Adrenal gland (tissue), 12 donors: Measurements from ENCODE around the gene BBS5. TPM values are rescaled to one million over a fixed set of nuclear protein-coding genes. Genes with fewer than 3 reads are reported as not detected.
"Not testable (repeated sequence)": the region's sequence is repeated elsewhere in the genome, so short reads cannot be mapped to it uniquely, and the experiment has no call there.

Experiments
- DNase-seq, 7 donors: peaks; one replicate each; pipeline ENCODE4 v3.0.0-alpha.2; 2019 to 2020
- H3K27ac ChIP-seq, 5 donors: fragments of 200-600 bp; sonication (generic) in 4 of 5; 1 replicate in 3 of 5; 2 replicates in 2 of 5; pipeline versions ENCODE4 v1.5.1 to v1.8.0; 2016 to 2020; ENCODE audit warnings: mild to moderate bottlenecking in 1 of 5
- H3K27me3 ChIP-seq: fragments of 200-600 bp; 2 replicates; pipeline ENCODE4 v1.8.0; 2021
- H3K36me3 ChIP-seq, 2 donors: fragments of 200-600 bp; replicated peaks in 1 of 2; 1 replicate in 1 of 2; 2 replicates in 1 of 2; pipeline versions ENCODE4 v1.5.1 to v1.8.0; 2018 to 2022
- H3K4me1 ChIP-seq, 2 donors: fragments of 200-600 bp; replicated peaks in 1 of 2; 1 replicate in 1 of 2; 2 replicates in 1 of 2; pipeline versions ENCODE4 v1.5.1 to v1.8.0; 2018 to 2021
- H3K4me3 ChIP-seq, 4 donors: fragments of 200-600 bp; sonication (generic) in 3 of 4; one replicate each; pipeline ENCODE4 v1.5.1; 2016 to 2018
- H3K9me3 ChIP-seq, 3 donors: fragments of 200-600 bp; sonication (generic) in 1 of 3; replicated peaks in 1 of 3; 1 replicate in 2 of 3; 2 replicates in 1 of 3; pipeline versions ENCODE4 v1.5.1 to v1.8.0; 2016 to 2021
- POLR2A ChIP-seq, 2 donors: fragments of 450-650 bp; IDR thresholded peaks; one replicate each; pipeline ENCODE4 v1.6.1; 2017; ENCODE audit warnings: antibody characterized with exemption in 2 of 2, mild to moderate bottlenecking in 2 of 2, moderate library complexity in 1 of 2
- WGBS, 4 donors: extraction: QIAGEN DNeasy Blood & Tissue Kit in 2 of 4; methylation state at CpG; one replicate each; pipeline versions ENCODE4 v1.1.5 to v1.1.7; 2013 to 2017; 5-methylcytosine and 5-hydroxymethylcytosine counted together
- intact Hi-C, 2 donors: fragments of 100-400 bp; cut with DNase I; formaldehyde crosslinking; loops; one replicate each; pipeline versions ENCODE4 v1.14.1 to v1.15.0; 2022 to 2023
- polyA plus RNA-seq, 3 donors: library from polyadenylated mRNA; stranded (reverse); fragments of 200-250 nt in 2 of 3; fragments of 350-450 nt in 1 of 3; fragmentation: Illumina TruSeq in 1 of 3; extraction: RNeasy Lipid Tissue Mini Kit (QIAGEN cat#74804) in 1 of 3; gene quantifications; one replicate each; pipeline ENCODE4 v1.2.3, GENCODE V29; 2013 to 2014
- total RNA-seq, 9 donors: library from RNA; depleted of rRNA in 4 of 9; stranded (reverse); fragments of >200 nt in 4 of 9; fragments of 120-200 nt in 1 of 9; fragmentation: NEBNext Ultra II Directional in 1 of 9; extraction: Animal tissue kit (Norgen Biotek cat#: 25700) in 1 of 9; gene quantifications; one replicate each; pipeline versions ENCODE4 v1.1.0 to v1.2.4, GENCODE V29; 2013 to 2023
- TF ChIP-seq, protein P1 (sequence below), 6 experiments: fragments of 450-650 bp in 4 of 6; fragments of 200-600 bp in 2 of 6; sonication (generic) in 1 of 6; IDR thresholded peaks; 1 replicate in 5 of 6; 2 replicates in 1 of 6; pipeline versions ENCODE4 v1.5.1 to v1.8.0; 2016 to 2021; ENCODE audit warnings: antibody characterized with exemption in 6 of 6, mild to moderate bottlenecking in 2 of 6, moderate library complexity in 1 of 6
- donor health status: healthy with polysubstance abuse.
- donor health status: Bipolar disorder and iron deficiency.
- donor health status: DM: yes; HTN: yes; CAD: no.
- donor health status: DM: no; HTN: no; CAD: no.
- donor health status: DM: no; HTN: no; CAD: no.
- donor health status: DM: yes; HTN: yes; CAD: no.

BBS5 gene
- total and polyA plus RNA-seq, 12 donors: 3.6 to 15.7 (median 10.6) TPM

- H3K4me3 ChIP-seq: no peak overlapping the region
- H3K27me3 ChIP-seq: no peaks in the 10 kb centered on the region
- H3K36me3 ChIP-seq: no peaks in the 10 kb centered on the region
- no peaks in the 10 kb centered on the region for H3K9me3 ChIP-seq
- DNase-seq: no peak
- intact Hi-C loops: no loop called here
- H3K4me1 ChIP-seq: no peaks in the 10 kb centered on the region
- H3K27ac ChIP-seq: no peak overlapping the region
- no peak for TF ChIP-seq POLR2A (IDR thresholded peaks at IDR 0.05)
- TF ChIP-seq, protein P1, sequence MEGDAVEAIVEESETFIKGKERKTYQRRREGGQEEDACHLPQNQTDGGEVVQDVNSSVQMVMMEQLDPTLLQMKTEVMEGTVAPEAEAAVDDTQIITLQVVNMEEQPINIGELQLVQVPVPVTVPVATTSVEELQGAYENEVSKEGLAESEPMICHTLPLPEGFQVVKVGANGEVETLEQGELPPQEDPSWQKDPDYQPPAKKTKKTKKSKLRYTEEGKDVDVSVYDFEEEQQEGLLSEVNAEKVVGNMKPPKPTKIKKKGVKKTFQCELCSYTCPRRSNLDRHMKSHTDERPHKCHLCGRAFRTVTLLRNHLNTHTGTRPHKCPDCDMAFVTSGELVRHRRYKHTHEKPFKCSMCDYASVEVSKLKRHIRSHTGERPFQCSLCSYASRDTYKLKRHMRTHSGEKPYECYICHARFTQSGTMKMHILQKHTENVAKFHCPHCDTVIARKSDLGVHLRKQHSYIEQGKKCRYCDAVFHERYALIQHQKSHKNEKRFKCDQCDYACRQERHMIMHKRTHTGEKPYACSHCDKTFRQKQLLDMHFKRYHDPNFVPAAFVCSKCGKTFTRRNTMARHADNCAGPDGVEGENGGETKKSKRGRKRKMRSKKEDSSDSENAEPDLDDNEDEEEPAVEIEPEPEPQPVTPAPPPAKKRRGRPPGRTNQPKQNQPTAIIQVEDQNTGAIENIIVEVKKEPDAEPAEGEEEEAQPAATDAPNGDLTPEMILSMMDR (IDR thresholded peaks at IDR 0.05): peak; percentile 6 to 52 (median 36)
Measured at GRCh38 chr2:169452080-169452479, 27.2 kb upstream of the BBS5 start.

DNA sequence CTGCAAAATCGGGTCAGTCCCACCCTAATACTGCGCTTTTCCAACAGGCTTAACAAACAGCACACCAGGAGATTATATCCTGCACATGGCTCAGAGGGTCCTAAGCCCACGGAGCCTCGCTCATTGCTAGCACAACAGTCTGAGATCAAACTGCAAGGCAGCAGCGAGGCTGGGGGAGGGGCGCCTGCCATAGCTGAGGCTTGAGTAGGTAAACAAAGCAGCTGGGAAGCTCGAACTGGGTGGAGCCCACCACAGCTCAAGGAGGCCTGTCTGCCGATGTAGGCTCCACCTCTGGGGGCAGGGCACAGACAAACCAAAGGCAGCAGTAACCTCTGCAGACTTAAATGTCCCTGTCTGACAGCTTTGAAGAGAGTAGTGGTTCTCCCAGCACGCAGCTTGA is 26.2 kb upstream of the BBS5 start:
- H3K27me3 ChIP-seq, intact Hi-C loops, H3K36me3 ChIP-seq, DNase-seq, H3K27ac ChIP-seq, H3K4me1 ChIP-seq, H3K9me3 ChIP-seq, H3K4me3 ChIP-seq: not testable (repeated sequence)
- 74 to 88% (median 81%) methylated on average over 2 to 9 of the region's 9 CpGs for WGBS, 4 donors

- H3K27me3 ChIP-seq: no peaks in the 10 kb centered on the region
- WGBS, 4 donors: 73 to 82% (median 80%) methylated on average over 1 of the region's 1 CpG
- H3K4me3 ChIP-seq: no peak overlapping the region
- TF ChIP-seq, protein P1 (IDR thresholded peaks at IDR 0.05): no peak
- no peak for TF ChIP-seq POLR2A (IDR thresholded peaks at IDR 0.05)
- no peaks in the 10 kb centered on the region for H3K9me3 ChIP-seq
- H3K4me1 ChIP-seq: no peaks in the 10 kb centered on the region
- no peak overlapping the region for H3K27ac ChIP-seq
- intact Hi-C loops: no loop called here
- H3K36me3 ChIP-seq: no peaks in the 10 kb centered on the region
- DNase-seq: no peak
Measured at GRCh38 chr2:169461143-169461542, 18.2 kb upstream of the BBS5 start.

DNA sequence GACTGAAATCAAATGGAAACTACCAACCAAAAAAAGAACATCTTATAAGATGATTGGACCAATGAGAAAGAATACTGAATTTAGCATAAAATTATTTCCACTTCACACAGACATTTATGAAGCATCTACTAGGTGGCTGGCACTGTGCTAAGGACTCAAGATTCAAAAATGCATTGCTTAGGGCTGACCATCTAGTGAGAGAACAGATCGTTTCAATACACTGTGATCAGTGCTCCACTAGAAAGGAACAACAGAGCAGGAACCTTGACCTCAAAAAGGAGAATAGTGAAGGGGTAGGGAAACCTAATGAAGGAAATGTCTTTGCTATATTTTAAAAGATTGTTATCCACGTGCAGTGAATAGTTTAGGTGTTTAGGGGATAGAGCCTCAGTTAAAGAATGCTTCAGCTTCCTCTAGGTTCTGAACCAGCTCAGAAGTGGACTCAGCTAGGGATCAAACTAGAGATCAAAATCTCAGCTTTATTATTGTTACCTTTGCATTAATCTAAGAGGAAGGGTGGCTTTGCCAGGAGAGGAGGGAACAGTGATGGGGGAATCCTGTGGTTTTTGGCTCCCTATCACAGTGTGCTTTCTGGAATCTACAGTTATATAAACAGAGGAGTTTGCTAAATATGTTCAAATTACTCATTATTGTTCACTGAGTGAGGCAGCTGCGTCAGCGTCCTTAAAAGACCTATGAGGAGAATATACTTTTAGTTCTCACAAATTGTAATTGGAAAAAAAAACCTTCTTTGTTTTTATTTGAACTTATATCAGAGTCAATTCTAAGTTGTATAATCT is 16.2 kb upstream of the BBS5 start:
- no peak overlapping the region for H3K27ac ChIP-seq

More for the DNA sequence above, 16.2 kb upstream of the BBS5 start:
- no peak overlapping the region for H3K4me3 ChIP-seq
- 37 to 41% (median 39%) methylated on average over 4 of the region's 4 CpGs for WGBS, 4 donors
- peak in 1 of 7 donors; percentile 17 for DNase-seq
- intact Hi-C loops: no loop called here
- H3K4me1 ChIP-seq: no peaks in the 10 kb centered on the region
- no peaks in the 10 kb centered on the region for H3K27me3 ChIP-seq
- H3K9me3 ChIP-seq: no peaks in the 10 kb centered on the region
- TF ChIP-seq POLR2A (IDR thresholded peaks at IDR 0.05): no peak
- TF ChIP-seq, protein P1 (IDR thresholded peaks at IDR 0.05): no peak
- no peaks in the 10 kb centered on the region for H3K36me3 ChIP-seq
